ENCODE data around the gene MGAT4B.

Gene MGAT4B

GRCh38 chr5:179769796-179770195 lies 36.9 kb downstream of the MGAT4B start:
- no peak for TF ChIP-seq CTCF (IDR thresholded peaks at IDR 0.05; ENCODE audit: low read depth, low read length, missing control alignments)
- no peak overlapping the region for H3K4me3 ChIP-seq (ENCODE audit: low read depth, low read length)
- DNase-seq (ENCODE audit: low read depth) = no peak

GRCh38 chr5:179769271-179769670 lies 37.4 kb downstream of the MGAT4B start:
- TF ChIP-seq CTCF (IDR thresholded peaks at IDR 0.05; ENCODE audit: low read depth, low read length, missing control alignments) = no peak
- no peak for DNase-seq (ENCODE audit: low read depth)
- no peak overlapping the region for H3K4me3 ChIP-seq (ENCODE audit: low read depth, low read length)

GRCh38 chr5:179768326-179769085 lies 38.2 kb downstream of the MGAT4B start:
- TF ChIP-seq CTCF (IDR thresholded peaks at IDR 0.05; ENCODE audit: low read depth, low read length, missing control alignments) = no peak
- no peak overlapping the region for H3K4me3 ChIP-seq (ENCODE audit: low read depth, low read length)
- DNase-seq (ENCODE audit: low read depth) = no peak

- no peak overlapping the region for H3K4me3 ChIP-seq (ENCODE audit: low read depth, low read length)
- DNase-seq (ENCODE audit: low read depth) = no peak
- TF ChIP-seq CTCF (IDR thresholded peaks at IDR 0.05; ENCODE audit: low read depth, low read length, missing control alignments) = no peak
Measured at GRCh38 chr5:179767496-179768100, 39.1 kb downstream of the MGAT4B start.

- no peak for DNase-seq (ENCODE audit: low read depth)
- no peak overlapping the region for H3K4me3 ChIP-seq (ENCODE audit: low read depth, low read length)
- TF ChIP-seq CTCF (IDR thresholded peaks at IDR 0.05; ENCODE audit: low read depth, low read length, missing control alignments) = no peak
Measured at GRCh38 chr5:179766726-179767455, 39.8 kb downstream of the MGAT4B start.

GRCh38 chr5:179766021-179766725 lies 40.5 kb downstream of the MGAT4B start:
- H3K4me3 ChIP-seq (ENCODE audit: low read depth, low read length) = no peak overlapping the region
- DNase-seq (ENCODE audit: low read depth) = no peak

More at GRCh38 chr5:179766021-179766725, 40.5 kb downstream of the MGAT4B start:
- TF ChIP-seq CTCF (IDR thresholded peaks at IDR 0.05; ENCODE audit: low read depth, low read length, missing control alignments) = no peak

All from GM12864 (cell line).